GM13977 (cell line): ENCODE results near the gene PXDC1.
"Not testable (repeated sequence)": the region's sequence is repeated elsewhere in the genome, so short reads cannot be mapped to it uniquely, and the experiment has no call there.

ENCODE experiments used
- DNase-seq: peaks from one replicate; pipeline ENCODE4 v3.0.0; 2012; ENCODE audit warnings: low spot score
- CTCF ChIP-seq: IDR thresholded peaks from 2 replicates; pipeline ENCODE4 v1.5.1; 2012; ENCODE audit warnings: mild to moderate bottlenecking, control low read depth; ENCODE audit not compliant: insufficient read depth; ENCODE audit errors: extremely low read depth, missing control alignments
- in situ Hi-C: fragments of 300-500 bp; cut with MboI; formaldehyde crosslinking; loops from one replicate; pipeline ENCODE4 v1.12.0; 2022; ENCODE audit warnings: low sequenced_read_pairs, low pct_unique_long_range_greater_than_20kb, mixed read lengths, inconsistent platforms; ENCODE audit not compliant: unreplicated experiment

Gene PXDC1

GRCh38 chr6:3768502-3768901, 17.0 kb upstream of the PXDC1 start:
- no peak for TF ChIP-seq CTCF
- no peak for DNase-seq
- in situ Hi-C loops: no loop called here

GRCh38 chr6:3767483-3767882, 16.0 kb upstream of the PXDC1 start:
- in situ Hi-C loops, DNase-seq: not testable (repeated sequence)

- no peak for TF ChIP-seq CTCF
- in situ Hi-C loops: no loop called here
- DNase-seq: no peak
Measured at GRCh38 chr6:3766214-3766613, 14.7 kb upstream of the PXDC1 start.

GRCh38 chr6:3765415-3765814, 13.9 kb upstream of the PXDC1 start:
- no peak for TF ChIP-seq CTCF
- no peak for DNase-seq
- in situ Hi-C loops: no loop called here

- in situ Hi-C loops: no loop called here
- no peak for TF ChIP-seq CTCF
- DNase-seq: no peak
Measured at GRCh38 chr6:3764516-3765335, 13.2 kb upstream of the PXDC1 start.

- in situ Hi-C loops: no loop called here
- no peak for DNase-seq
- TF ChIP-seq CTCF: no peak
Measured at GRCh38 chr6:3762852-3763251, 11.3 kb upstream of the PXDC1 start.

GRCh38 chr6:3762359-3762758, 10.8 kb upstream of the PXDC1 start:
- DNase-seq: no peak
- no peak for TF ChIP-seq CTCF
- in situ Hi-C loops: no loop called here
